ENCODE data around the gene SLC10A1. TPM values are rescaled to one million over a fixed set of nuclear protein-coding genes. Genes with fewer than 3 reads are reported as not detected.

The SLC10A1 gene
- total RNA-seq, 1 experiment from 2014 or later: not detected

GRCh38 chr14:69789118-69789640 is 7.9 kb downstream of the SLC10A1 start:
- no peak overlapping the region for H3K4me3 ChIP-seq (ENCODE audit: low read depth, low read length, poor library complexity, severe bottlenecking)
- H3K4me1 ChIP-seq (ENCODE audit: insufficient read depth, low read length, poor library complexity, severe bottlenecking): no peaks in the 10 kb centered on the region
- DNase-seq (ENCODE audit: low spot score): no peak
- POLR2A ChIA-PET (ENCODE audit: low non-redundant PET): no interaction called here
- intact Hi-C loops (cut with micrococcal nuclease; ENCODE audit: unreplicated experiment): no loop called here
- H3K27ac ChIP-seq (ENCODE audit: low read depth, low read length, poor library complexity, severe bottlenecking): no peak overlapping the region
- TF ChIP-seq EZH2 (IDR thresholded peaks at IDR 0.05; ENCODE audit: borderline replicate concordance, low read depth, low read length, poor library complexity, severe bottlenecking): no peak
- TF ChIP-seq CTCF (conservative IDR thresholded peaks at IDR 0.05; ENCODE audit: low read depth, low read length): no peak
- H3K27me3 ChIP-seq (replicated peaks; ENCODE audit: insufficient read depth, low read depth, low read length, poor library complexity): no peaks in the 10 kb centered on the region
- no TSS peak for BruUV-seq (replicated peaks)
- no peaks in the 10 kb centered on the region for H3K36me3 ChIP-seq (ENCODE audit: insufficient read depth, low read length, poor library complexity, severe bottlenecking)
- no peaks in the 10 kb centered on the region for H3K9me3 ChIP-seq (ENCODE audit: low read depth, low read length, poor library complexity, severe bottlenecking)
- CTCF ChIA-PET: no interaction called here

- H3K4me3 ChIP-seq (ENCODE audit: low read depth, low read length, poor library complexity, severe bottlenecking): no peak overlapping the region
- no peak for DNase-seq (ENCODE audit: low spot score)
- H3K9me3 ChIP-seq (ENCODE audit: low read depth, low read length, poor library complexity, severe bottlenecking): no peaks in the 10 kb centered on the region
- no peaks in the 10 kb centered on the region for H3K4me1 ChIP-seq (ENCODE audit: insufficient read depth, low read length, poor library complexity, severe bottlenecking)
- ChIA-PET CTCF (no interaction called here), POLR2A (ENCODE audit: low non-redundant PET) (no interaction called here)
- no peaks in the 10 kb centered on the region for H3K27me3 ChIP-seq (replicated peaks; ENCODE audit: insufficient read depth, low read depth, low read length, poor library complexity)
- no TSS peak for BruUV-seq (replicated peaks)
- no peaks in the 10 kb centered on the region for H3K36me3 ChIP-seq (ENCODE audit: insufficient read depth, low read length, poor library complexity, severe bottlenecking)
- intact Hi-C loops (cut with micrococcal nuclease; ENCODE audit: unreplicated experiment): no loop called here
- TF ChIP-seq CTCF (conservative IDR thresholded peaks at IDR 0.05; ENCODE audit: low read depth, low read length): no peak
- no peak for TF ChIP-seq EZH2 (IDR thresholded peaks at IDR 0.05; ENCODE audit: borderline replicate concordance, low read depth, low read length, poor library complexity, severe bottlenecking)
- no peak overlapping the region for H3K27ac ChIP-seq (ENCODE audit: low read depth, low read length, poor library complexity, severe bottlenecking)
Observed at GRCh38 chr14:69786603-69787002, 10.4 kb downstream of the SLC10A1 start.

GRCh38 chr14:69784942-69785341 is 12.1 kb downstream of the SLC10A1 start:
- Histone ChIP-seq H3K27ac (ENCODE audit: low read depth, low read length, poor library complexity, severe bottlenecking) (no peak overlapping the region), H3K4me1 (ENCODE audit: insufficient read depth, low read length, poor library complexity, severe bottlenecking) (no peaks in the 10 kb centered on the region), H3K27me3 (replicated peaks; ENCODE audit: insufficient read depth, low read depth, low read length, poor library complexity) (no peaks in the 10 kb centered on the region), H3K36me3 (ENCODE audit: insufficient read depth, low read length, poor library complexity, severe bottlenecking) (no peaks in the 10 kb centered on the region), H3K9me3 (ENCODE audit: low read depth, low read length, poor library complexity, severe bottlenecking) (no peaks in the 10 kb centered on the region), H3K4me3 (ENCODE audit: low read depth, low read length, poor library complexity, severe bottlenecking) (no peak overlapping the region)
- ChIA-PET POLR2A (ENCODE audit: low non-redundant PET) (no interaction called here), CTCF (no interaction called here)
- no peak for DNase-seq (ENCODE audit: low spot score)
- intact Hi-C loops (cut with micrococcal nuclease; ENCODE audit: unreplicated experiment): no loop called here
- no TSS peak for BruUV-seq (replicated peaks)
- TF ChIP-seq CTCF (conservative IDR thresholded peaks at IDR 0.05; ENCODE audit: low read depth, low read length) (no peak), EZH2 (IDR thresholded peaks at IDR 0.05; ENCODE audit: borderline replicate concordance, low read depth, low read length, poor library complexity, severe bottlenecking) (no peak)

Measured in A673 (cell line).